OCI-LY7 (cell line): ENCODE data around the gene MROH7. TPM values are rescaled to one million over a fixed set of nuclear protein-coding genes. Genes with fewer than 3 reads are reported as not detected.
"Not testable (repeated sequence)": the region's sequence is repeated elsewhere in the genome, so short reads cannot be mapped to it uniquely, and the experiment has no call there.

Experiments
- BruUV-seq: library from RNA; stranded (reverse); fragments of 400-500 nt; replicated peaks from 2 replicates; lab custom pipeline; 2021; lab: Mats Ljungman, UMichigan
- CTCF ChIA-PET: fragments of 300-600 bp; sonication (Branson Sonifier 250); formaldehyde crosslinking; loops from one replicate; lab custom pipeline; 2022; ENCODE audit warnings: antibody characterized with exemption; ENCODE audit not compliant: unreplicated experiment; lab: Charles Lee
- POLR2A ChIA-PET: fragments of 300-600 bp; sonication (Branson Sonifier 250); formaldehyde crosslinking; loops from one replicate; lab custom pipeline; 2022; ENCODE audit warnings: antibody characterized with exemption; lab: Charles Lee
- DNase-seq: peaks from one replicate; pipeline ENCODE4 v3.0.0-alpha.2; 2015; ENCODE audit warnings: low spot score
- H2AFZ ChIP-seq: fragments of 200-600 bp; sonication (generic), shearing (Covaris generic); 2 replicates; pipeline ENCODE4 v1.6.1; 2014; ENCODE audit warnings: mild to moderate bottlenecking, antibody characterized with exemption, low read length, moderate library complexity
- H3K27ac ChIP-seq: fragments of 200-600 bp; sonication (generic); 2 replicates; pipeline ENCODE4 v1.5.1; 2014; ENCODE audit warnings: mixed run types, low read depth, mild to moderate bottlenecking, moderate library complexity, low read length, inconsistent platforms; ENCODE audit not compliant: poor library complexity, severe bottlenecking
- H3K36me3 ChIP-seq: fragments of 200-600 bp; sonication (generic); 2 replicates; pipeline ENCODE4 v1.6.1; 2014; ENCODE audit warnings: mild to moderate bottlenecking, antibody characterized with exemption, low read length, moderate library complexity, mixed read lengths; ENCODE audit not compliant: insufficient read depth
- H3K4me1 ChIP-seq: fragments of 200-600 bp; sonication (generic); 2 replicates; pipeline ENCODE4 v1.5.1; 2014; ENCODE audit warnings: mild to moderate bottlenecking, low read length; ENCODE audit not compliant: insufficient read depth, poor library complexity, severe bottlenecking
- H3K4me2 ChIP-seq: fragments of 200-600 bp; sonication (generic); 2 replicates; pipeline ENCODE4 v1.6.1; 2014; ENCODE audit warnings: mild to moderate bottlenecking, low read length
- H3K4me3 ChIP-seq: fragments of 200-600 bp; sonication (generic); 2 replicates; pipeline ENCODE4 v1.5.1; 2014; ENCODE audit warnings: mild to moderate bottlenecking, low read depth, low read length; ENCODE audit not compliant: poor library complexity, severe bottlenecking
- H3K79me2 ChIP-seq: fragments of 200-600 bp; sonication (generic); 2 replicates; pipeline ENCODE4 v1.6.1; 2016; ENCODE audit warnings: low read depth, mild to moderate bottlenecking, low read length, moderate library complexity, mixed read lengths; ENCODE audit not compliant: insufficient read depth
- H3K9me2 ChIP-seq: fragments of 200-600 bp; sonication (generic); 2 replicates; pipeline ENCODE4 v1.6.1; 2016; ENCODE audit warnings: mild to moderate bottlenecking, low read length, mixed read lengths; ENCODE audit not compliant: insufficient read depth
- H3K9me3 ChIP-seq: fragments of 200-600 bp; sonication (generic); 2 replicates; pipeline ENCODE4 v1.6.1; 2014; ENCODE audit warnings: mild to moderate bottlenecking, mixed run types, low read length, mixed read lengths
- H4K20me1 ChIP-seq: fragments of 200-600 bp; sonication (generic); 2 replicates; pipeline ENCODE4 v1.6.1; 2014; ENCODE audit warnings: mild to moderate bottlenecking, antibody characterized with exemption, low read length, moderate library complexity, mixed read lengths; ENCODE audit not compliant: insufficient read depth
- EZH2phosphoT487 ChIP-seq: fragments of 200-600 bp; sonication (generic); IDR thresholded peaks from 2 replicates; pipeline ENCODE4 v1.6.1; 2018; ENCODE audit warnings: low read depth, borderline replicate concordance, mild to moderate bottlenecking, mixed run types, antibody characterized with exemption, low read length, moderate library complexity, mixed read lengths
- intact Hi-C: fragments of 100-400 bp; cut with micrococcal nuclease; formaldehyde crosslinking; loops from one replicate; pipeline ENCODE4 v1.10.0; 2022; ENCODE audit not compliant: unreplicated experiment
- total RNA-seq, 2 experiments: library from RNA; depleted of rRNA in 1 of 2; stranded (reverse); fragments of >200 nt in 1 of 2; shearing (Covaris generic) in 1 of 2; gene quantifications; 2 replicates each; pipeline ENCODE4 v1.2.3, GENCODE V29; 2014 to 2022
- TF ChIP-seq, protein P1 (sequence below): fragments of 200-600 bp; sonication (generic); conservative IDR thresholded peaks from 2 replicates; pipeline ENCODE4 v1.5.1; 2014; ENCODE audit warnings: mild to moderate bottlenecking, antibody characterized with exemption, low read length, moderate library complexity, mixed read lengths

The MROH7 gene
- total RNA-seq, 2 experiments from 2014 or later, result not detected

DNA sequence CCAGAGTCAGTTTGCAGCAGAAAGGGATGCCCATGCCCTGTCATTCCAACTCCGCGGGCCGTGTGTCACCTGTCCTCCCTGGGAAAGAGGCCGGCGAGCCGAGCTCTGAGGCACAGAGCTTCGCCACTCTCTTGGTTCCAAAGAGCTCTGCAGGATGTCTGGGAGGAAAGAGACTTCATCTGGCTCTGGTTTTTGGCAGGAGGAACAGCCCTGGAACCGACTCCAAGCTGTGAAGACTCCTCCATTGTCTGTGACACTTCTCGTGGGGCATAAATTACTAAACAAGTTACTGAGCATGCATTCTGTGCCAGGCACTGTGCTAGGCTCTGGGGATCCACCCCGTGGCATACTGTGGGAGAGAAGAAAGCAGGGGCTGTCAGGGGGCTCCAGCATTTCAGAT, 14.4 kb upstream of the MROH7 start:
- no peaks in the 10 kb centered on the region for H3K9me3 ChIP-seq
- POLR2A ChIA-PET, result no interaction called here
- CTCF ChIA-PET, result no interaction called here
- no peaks in the 10 kb centered on the region for H3K79me2 ChIP-seq
- intact Hi-C loops, result no loop called here
- no peaks in the 10 kb centered on the region for H3K4me1 ChIP-seq
- H3K4me3 ChIP-seq, result no peak overlapping the region
- no peaks in the 10 kb centered on the region for H4K20me1 ChIP-seq
- no peak overlapping the region for H2AFZ ChIP-seq
- TF ChIP-seq, protein P1, sequence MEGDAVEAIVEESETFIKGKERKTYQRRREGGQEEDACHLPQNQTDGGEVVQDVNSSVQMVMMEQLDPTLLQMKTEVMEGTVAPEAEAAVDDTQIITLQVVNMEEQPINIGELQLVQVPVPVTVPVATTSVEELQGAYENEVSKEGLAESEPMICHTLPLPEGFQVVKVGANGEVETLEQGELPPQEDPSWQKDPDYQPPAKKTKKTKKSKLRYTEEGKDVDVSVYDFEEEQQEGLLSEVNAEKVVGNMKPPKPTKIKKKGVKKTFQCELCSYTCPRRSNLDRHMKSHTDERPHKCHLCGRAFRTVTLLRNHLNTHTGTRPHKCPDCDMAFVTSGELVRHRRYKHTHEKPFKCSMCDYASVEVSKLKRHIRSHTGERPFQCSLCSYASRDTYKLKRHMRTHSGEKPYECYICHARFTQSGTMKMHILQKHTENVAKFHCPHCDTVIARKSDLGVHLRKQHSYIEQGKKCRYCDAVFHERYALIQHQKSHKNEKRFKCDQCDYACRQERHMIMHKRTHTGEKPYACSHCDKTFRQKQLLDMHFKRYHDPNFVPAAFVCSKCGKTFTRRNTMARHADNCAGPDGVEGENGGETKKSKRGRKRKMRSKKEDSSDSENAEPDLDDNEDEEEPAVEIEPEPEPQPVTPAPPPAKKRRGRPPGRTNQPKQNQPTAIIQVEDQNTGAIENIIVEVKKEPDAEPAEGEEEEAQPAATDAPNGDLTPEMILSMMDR, result no peak
- TF ChIP-seq EZH2phosphoT487, result no peak
- H3K4me2 ChIP-seq, result no peak overlapping the region
- H3K9me2 ChIP-seq, result no peaks in the 10 kb centered on the region
- no peaks in the 10 kb centered on the region for H3K36me3 ChIP-seq
- no TSS peak for BruUV-seq
- H3K27ac ChIP-seq, result no peak overlapping the region
- no peak for DNase-seq

DNA sequence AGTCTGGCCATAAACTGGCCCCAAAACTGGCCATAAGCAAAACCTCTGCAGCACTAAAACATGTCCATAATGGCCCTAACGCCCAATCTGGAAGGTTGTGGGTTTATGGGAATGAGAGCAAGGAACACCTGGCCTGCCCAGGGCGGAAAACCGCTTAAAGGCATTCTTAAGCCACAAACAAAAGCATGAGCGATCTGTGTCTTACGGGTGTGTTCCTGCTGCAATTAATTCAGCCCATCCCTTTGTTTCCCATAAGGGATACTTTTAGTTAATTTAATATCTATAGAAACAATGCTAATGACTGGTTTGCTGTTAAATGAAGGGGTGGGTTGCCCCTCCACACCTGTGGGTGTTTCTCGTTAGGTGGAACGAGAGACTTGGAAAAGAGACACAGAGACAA, 5.8 kb upstream of the MROH7 start:
- H3K79me2 ChIP-seq, H2AFZ ChIP-seq, H3K9me2 ChIP-seq, H3K4me2 ChIP-seq, H3K9me3 ChIP-seq, H3K27ac ChIP-seq, H4K20me1 ChIP-seq, H3K36me3 ChIP-seq, POLR2A ChIA-PET, BruUV-seq, CTCF ChIA-PET, H3K4me1 ChIP-seq, H3K4me3 ChIP-seq, DNase-seq, intact Hi-C loops: not testable (repeated sequence)

DNA sequence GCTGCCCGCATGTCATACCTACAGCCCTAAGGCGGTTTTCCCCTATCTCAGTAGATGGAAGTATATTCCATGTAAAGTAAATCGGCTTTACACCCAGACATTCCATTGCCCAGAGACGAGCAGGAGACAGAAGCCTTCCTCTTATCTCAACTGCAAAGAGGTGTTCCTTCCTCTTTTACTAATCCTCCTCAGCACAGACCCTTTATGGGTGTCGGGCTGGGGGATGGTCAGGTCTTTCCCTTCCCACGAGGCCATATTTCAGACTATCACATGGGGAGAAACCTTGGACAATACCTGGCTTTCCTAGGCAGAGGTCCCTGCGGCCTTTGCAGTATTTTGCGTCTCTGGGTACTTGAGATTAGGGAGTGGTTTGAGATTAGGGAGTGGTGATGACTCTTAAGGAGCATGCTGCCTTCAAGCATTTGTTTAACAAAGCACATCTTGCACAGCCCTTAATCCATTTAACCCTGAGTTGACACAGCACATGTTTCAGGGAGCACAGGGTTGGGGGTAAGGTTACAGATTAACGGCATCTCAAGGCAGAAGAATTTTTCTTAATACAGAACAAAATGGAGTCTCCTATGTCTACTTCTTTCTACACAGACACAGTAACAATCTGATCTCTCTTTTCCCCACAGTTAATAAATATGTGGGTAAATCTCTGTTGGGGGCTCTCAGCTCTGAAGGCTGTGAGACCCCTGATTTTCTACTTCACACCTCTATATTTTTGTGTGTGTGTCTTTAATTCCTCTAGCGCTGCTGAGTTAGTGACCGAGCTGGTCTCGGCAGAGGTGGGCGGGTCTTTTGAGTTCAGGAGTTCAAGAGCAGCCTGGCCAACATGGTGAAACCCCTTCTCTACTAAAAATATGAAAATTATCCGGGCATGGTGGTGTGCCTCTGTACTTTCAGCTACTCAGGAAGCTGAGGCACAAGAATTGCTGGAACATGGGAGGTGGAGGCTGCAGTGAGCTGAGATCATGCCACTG, 4.8 kb upstream of the MROH7 start:
- H3K9me2 ChIP-seq, H3K9me3 ChIP-seq, H3K79me2 ChIP-seq, H4K20me1 ChIP-seq, CTCF ChIA-PET, H3K4me1 ChIP-seq, intact Hi-C loops, DNase-seq, BruUV-seq, H3K36me3 ChIP-seq, H3K4me3 ChIP-seq, H3K27ac ChIP-seq, H3K4me2 ChIP-seq, POLR2A ChIA-PET, H2AFZ ChIP-seq: not testable (repeated sequence)
